ENCODE results near the gene CNR2. TPM values are rescaled to one million over a fixed set of nuclear protein-coding genes. Genes with fewer than 3 reads are reported as not detected.

Gene CNR2
- total and polyA plus RNA-seq, 10 donors, result 15.0 to 26.6 (median 19.9) TPM

DNA sequence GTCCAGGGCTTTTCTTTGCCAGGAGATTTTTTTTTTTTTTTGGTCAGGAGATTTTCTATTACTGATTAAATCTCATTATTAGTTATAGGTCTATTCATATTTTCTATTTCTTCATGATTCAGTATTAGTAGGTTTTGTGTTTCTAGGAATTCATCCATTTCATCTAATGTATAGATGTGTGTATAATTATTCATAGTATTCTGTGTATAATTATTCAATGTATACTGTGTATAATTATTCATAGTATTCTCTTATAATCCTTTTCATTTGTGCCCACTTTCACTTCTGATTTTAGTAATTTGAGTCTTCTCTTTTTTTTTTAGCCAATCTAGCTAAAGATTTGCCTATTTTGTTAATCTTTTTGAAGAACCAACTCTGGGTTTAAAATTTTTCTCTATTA lies 34.2 kb upstream of the CNR2 start:
- no peak for DNase-seq
- Histone ChIP-seq H3K4me3 (no peak overlapping the region), H3K27me3 (replicated peaks in 1 of 7) (no peaks in the 10 kb centered on the region), H3K9me3 (peaks cover 0 to 18% (median 11%) of the 10 kb centered on the region in 8 donors), H3K27ac (no peak overlapping the region), H3K36me3 (no peaks in the 10 kb centered on the region), H3K4me1 (peaks cover 0 to 17% (median 0%) of the 10 kb centered on the region in 6 donors)
- TF ChIP-seq POLR2A (IDR thresholded peaks at IDR 0.05) (no peak), POLR2AphosphoS5 (IDR thresholded peaks at IDR 0.05) (no peak)
- TF ChIP-seq, protein P1, sequence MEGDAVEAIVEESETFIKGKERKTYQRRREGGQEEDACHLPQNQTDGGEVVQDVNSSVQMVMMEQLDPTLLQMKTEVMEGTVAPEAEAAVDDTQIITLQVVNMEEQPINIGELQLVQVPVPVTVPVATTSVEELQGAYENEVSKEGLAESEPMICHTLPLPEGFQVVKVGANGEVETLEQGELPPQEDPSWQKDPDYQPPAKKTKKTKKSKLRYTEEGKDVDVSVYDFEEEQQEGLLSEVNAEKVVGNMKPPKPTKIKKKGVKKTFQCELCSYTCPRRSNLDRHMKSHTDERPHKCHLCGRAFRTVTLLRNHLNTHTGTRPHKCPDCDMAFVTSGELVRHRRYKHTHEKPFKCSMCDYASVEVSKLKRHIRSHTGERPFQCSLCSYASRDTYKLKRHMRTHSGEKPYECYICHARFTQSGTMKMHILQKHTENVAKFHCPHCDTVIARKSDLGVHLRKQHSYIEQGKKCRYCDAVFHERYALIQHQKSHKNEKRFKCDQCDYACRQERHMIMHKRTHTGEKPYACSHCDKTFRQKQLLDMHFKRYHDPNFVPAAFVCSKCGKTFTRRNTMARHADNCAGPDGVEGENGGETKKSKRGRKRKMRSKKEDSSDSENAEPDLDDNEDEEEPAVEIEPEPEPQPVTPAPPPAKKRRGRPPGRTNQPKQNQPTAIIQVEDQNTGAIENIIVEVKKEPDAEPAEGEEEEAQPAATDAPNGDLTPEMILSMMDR (IDR thresholded peaks at IDR 0.05 in 8 of 11, conservative IDR thresholded peaks at IDR 0.05 in 3 of 11), result no peak
- intact Hi-C loops (cut with DNase I; ENCODE audit: low total_unique reads), result no loop called here

GRCh38 chr1:23936481-23937176 lies 23.5 kb upstream of the CNR2 start:
- intact Hi-C loops (cut with DNase I; ENCODE audit: low total_unique reads), result no loop called here
- no peaks in the 10 kb centered on the region for H3K36me3 ChIP-seq
- no peak overlapping the region for H3K4me3 ChIP-seq
- 66 to 75% (median 72%) methylated on average over 6 of the region's 6 CpGs for WGBS, 5 donors
- no peaks in the 10 kb centered on the region for H3K9me3 ChIP-seq
- no peak for DNase-seq
- no peaks in the 10 kb centered on the region for H3K27me3 ChIP-seq (replicated peaks in 1 of 7)
- H3K27ac ChIP-seq, result no peak overlapping the region
- no peak for TF ChIP-seq POLR2A (IDR thresholded peaks at IDR 0.05)
- no peak for TF ChIP-seq POLR2AphosphoS5 (IDR thresholded peaks at IDR 0.05)
- TF ChIP-seq, protein P1 (IDR thresholded peaks at IDR 0.05 in 8 of 11, conservative IDR thresholded peaks at IDR 0.05 in 3 of 11), result no peak
- H3K4me1 ChIP-seq, result peaks cover 0 to 2% (median under 1%) of the 10 kb centered on the region in 6 donors

DNA sequence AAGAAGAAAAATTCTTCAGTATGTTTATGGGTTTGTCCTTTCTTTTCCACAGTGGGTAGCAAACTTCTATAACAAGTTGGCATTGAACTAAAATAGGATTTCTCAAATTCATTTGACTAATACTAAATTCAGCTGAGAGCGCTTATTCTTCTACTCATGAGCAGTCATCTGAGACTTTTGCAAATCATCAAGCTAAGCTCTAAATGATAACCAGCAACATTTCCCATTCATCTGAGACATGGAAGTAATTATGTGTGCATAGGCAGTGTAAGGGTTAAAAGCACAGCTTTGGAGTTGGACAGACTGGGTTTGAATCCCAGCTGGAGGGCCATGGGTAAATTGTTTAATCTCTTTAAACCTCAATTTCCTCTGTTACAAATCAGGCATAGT lies 18.3 kb upstream of the CNR2 start:
- 62 to 80% (median 74%) methylated on average over 1 of the region's 1 CpG for WGBS, 5 donors
- no peaks in the 10 kb centered on the region for H3K27me3 ChIP-seq (replicated peaks in 1 of 7)
- TF ChIP-seq POLR2A (IDR thresholded peaks at IDR 0.05) (no peak), POLR2AphosphoS5 (IDR thresholded peaks at IDR 0.05) (no peak)
- TF ChIP-seq, protein P1 (IDR thresholded peaks at IDR 0.05 in 8 of 11, conservative IDR thresholded peaks at IDR 0.05 in 3 of 11), result no peak
- H3K9me3 ChIP-seq, result no peaks in the 10 kb centered on the region
- H3K36me3 ChIP-seq, result no peaks in the 10 kb centered on the region
- intact Hi-C loops (cut with DNase I; ENCODE audit: low total_unique reads), result no loop called here
- peak overlapping the region in 1 of 8 donors; percentile 1 for H3K4me3 ChIP-seq
- peak overlapping the region in 5 of 8 donors; percentile 35 to 66 (median 41) for H3K27ac ChIP-seq
- peaks cover 0 to 16% (median 6%) of the 10 kb centered on the region in 6 donors for H3K4me1 ChIP-seq
- no peak for DNase-seq

- H3K4me3 ChIP-seq, result peak overlapping the region in 1 of 8 donors; percentile 1
These were observed 17.8 kb upstream of the CNR2 start for GRCh38 chr1:23930861-23931490.

More at GRCh38 chr1:23930861-23931490, 17.8 kb upstream of the CNR2 start:
- no peak for TF ChIP-seq POLR2A (IDR thresholded peaks at IDR 0.05)
- no peak for TF ChIP-seq POLR2AphosphoS5 (IDR thresholded peaks at IDR 0.05)
- TF ChIP-seq, protein P1 (IDR thresholded peaks at IDR 0.05 in 8 of 11, conservative IDR thresholded peaks at IDR 0.05 in 3 of 11), result no peak
- H3K36me3 ChIP-seq, result no peaks in the 10 kb centered on the region
- no peaks in the 10 kb centered on the region for H3K9me3 ChIP-seq
- intact Hi-C loops (cut with DNase I; ENCODE audit: low total_unique reads), result no loop called here
- DNase-seq, result no peak
- 50 to 60% (median 57%) methylated on average over 11 of the region's 11 CpGs for WGBS, 5 donors
- no peaks in the 10 kb centered on the region for H3K27me3 ChIP-seq (replicated peaks in 1 of 7)
- peaks cover 0 to 16% (median 6%) of the 10 kb centered on the region in 6 donors for H3K4me1 ChIP-seq
- H3K27ac ChIP-seq, result peak overlapping the region in 5 of 8 donors; percentile 35 to 66 (median 41)
